Skin epidermis (tissue), 12 donors: ENCODE results near the gene PIBF1.
A peak's percentile ranks its signal among the peaks of the same experiment; 100 is the strongest.
"Not testable (repeated sequence)": the region's sequence is repeated elsewhere in the genome, so short reads cannot be mapped to it uniquely, and the experiment has no call there.

ENCODE experiments used
- H3K27ac ChIP-seq, 21 experiments: fragments of 200-600 bp; sonication (generic) in 11 of 21; one replicate each; pipeline ENCODE4 v1.5.0; 2020; ENCODE audit warnings: mild to moderate bottlenecking in 3 of 21, inconsistent platforms in 2 of 21, moderate library complexity in 2 of 21
- H3K4me3 ChIP-seq, 7 experiments: fragments of 200-600 bp; sonication (generic) in 2 of 7; one replicate each; pipeline ENCODE4 v1.5.0; 2020; ENCODE audit warnings: inconsistent platforms in 2 of 7, mild to moderate bottlenecking in 2 of 7, moderate library complexity in 1 of 7

PIBF1 gene

DNA sequence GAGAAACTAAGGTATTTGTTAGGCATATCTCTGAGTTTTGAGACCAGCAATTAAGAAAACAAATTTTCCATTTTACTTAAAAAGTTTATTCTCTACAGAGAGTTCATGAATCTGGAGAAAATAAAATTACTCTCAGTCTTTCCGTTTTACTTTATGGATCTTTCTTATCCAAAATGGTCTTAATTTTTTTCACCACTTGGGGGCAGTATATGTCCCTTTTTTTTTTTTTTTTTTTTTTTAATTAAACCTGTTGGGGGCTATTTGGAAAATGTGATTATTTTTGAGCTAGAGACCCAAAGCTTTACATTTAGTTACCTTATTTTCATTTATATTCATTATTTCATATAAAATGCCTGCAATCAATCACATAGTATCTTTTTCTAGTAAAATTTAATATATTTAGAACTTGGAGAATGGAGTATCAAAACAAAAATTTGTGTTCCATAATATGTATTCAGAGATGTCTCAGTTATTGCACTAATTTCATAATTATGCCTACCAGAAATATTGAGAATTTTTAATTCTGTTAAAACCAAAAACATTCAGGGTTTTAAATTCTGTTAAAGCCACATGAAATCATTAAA lies 27.1 kb downstream of the PIBF1 start:
- Histone ChIP-seq H3K27ac (peak overlapping the region in 1 of 21 experiments; percentile 4), H3K4me3 (no peak overlapping the region)

DNA sequence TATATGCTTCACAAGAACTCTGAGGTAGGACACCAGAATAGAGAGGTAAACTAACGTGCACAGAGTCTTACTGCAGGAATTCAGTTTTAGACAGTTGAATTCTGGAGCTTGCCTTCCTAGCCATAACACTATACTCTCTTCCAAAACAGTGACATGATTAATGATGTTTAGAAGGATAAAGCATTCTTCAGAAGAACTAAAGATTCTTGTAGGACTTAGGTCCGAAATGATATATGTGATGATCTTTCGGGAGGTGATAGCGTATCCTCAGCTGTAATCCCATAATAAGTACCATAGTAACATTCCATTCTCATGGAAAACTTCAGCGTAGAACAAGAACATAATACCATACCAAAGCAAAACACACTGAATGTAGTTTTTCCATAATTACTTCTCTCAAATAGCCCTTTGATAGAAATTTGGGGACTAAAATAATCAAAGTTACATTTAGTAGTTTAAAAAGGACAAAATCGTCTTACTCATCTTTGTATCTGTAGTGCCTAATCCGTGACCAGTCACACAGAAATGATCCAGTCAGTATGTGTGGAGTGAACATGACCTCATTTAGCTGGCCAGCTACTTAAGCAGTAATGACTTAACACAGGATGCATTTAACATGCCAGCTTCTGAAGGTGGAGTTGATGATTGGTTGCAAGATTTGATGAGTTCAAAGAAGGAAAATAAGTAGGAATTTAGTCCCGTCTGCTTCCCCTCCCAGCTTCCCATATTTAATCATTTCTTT lies 38.4 kb downstream of the PIBF1 start:
- no peak overlapping the region for H3K4me3 ChIP-seq
- H3K27ac ChIP-seq, result no peak overlapping the region

DNA sequence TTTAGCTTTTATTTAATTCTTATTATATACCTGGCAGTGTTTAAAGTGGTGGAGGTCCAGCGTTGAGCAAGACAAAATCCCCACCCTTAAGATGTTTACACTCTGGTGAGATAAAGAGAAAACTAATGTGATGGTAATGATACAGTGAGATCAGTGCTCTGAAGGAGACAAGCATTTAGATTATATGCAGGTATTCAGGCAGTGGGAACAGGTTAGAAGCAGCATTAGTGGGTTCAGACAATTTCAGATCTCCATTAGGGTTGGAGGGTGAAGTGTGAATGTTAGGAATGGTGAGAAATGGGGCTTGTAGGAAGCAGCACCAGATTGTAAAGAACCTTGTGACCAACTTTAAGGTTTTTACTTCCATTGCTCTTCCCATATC lies 39.0 kb downstream of the PIBF1 start:
- Histone ChIP-seq H3K27ac (no peak overlapping the region), H3K4me3 (no peak overlapping the region)

DNA sequence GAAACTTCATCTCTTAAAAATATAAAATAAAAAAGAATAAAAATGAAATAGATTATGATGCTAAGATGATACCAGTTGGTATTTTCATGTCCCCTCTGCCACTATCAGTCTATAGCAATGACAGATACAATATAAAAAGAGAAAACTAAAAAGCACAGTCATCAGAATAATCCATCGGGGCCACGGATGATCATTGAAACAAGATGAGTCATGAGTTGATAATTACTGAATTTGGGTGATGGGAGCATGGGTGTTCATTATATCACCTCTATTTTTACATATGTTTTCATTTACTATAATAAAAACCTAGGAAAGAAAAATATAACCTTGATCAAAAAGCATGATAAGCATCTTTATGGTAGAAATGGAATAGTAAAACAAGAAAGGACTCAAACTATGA lies 41.1 kb downstream of the PIBF1 start:
- Histone ChIP-seq H3K4me3 (no peak overlapping the region), H3K27ac (no peak overlapping the region)

DNA sequence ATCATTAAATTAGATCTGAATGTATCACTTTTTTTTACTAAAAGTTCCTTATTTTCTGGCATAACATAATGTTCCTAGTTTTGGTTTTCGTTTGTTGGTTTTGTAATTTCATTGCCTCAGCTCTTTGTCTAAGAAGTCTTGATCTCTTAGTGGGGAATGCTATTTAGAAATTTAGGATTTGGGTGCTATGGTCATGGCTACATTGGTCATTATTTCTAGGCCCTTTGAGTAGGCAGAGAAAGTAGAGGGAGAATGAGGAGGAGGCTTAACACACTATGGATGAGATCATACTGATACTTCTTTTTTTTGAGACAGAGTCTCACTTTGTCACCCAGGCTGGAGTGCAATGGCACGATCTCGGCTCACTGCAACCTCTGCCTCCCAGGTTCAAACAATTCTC lies 41.8 kb downstream of the PIBF1 start:
- Histone ChIP-seq H3K27ac (no peak overlapping the region), H3K4me3 (no peak overlapping the region)

DNA sequence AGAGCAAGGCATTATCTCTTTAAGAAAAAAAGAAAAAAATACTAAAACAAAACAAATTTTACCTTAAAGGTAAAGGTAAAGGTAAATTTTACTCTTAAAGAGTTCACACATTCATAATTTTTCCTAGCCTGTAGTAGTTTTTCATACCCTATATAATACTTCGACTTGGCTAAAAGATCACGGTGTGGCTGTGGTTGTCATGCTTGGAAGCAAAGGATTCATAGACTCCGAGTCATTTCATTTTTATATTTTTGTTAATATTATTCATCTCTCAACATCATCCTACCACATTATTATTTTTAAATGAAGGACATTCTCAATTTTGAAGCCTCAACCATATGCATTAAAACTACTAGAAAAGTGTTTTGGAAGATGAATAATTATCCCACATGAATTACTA lies 52.7 kb downstream of the PIBF1 start:
- H3K27ac ChIP-seq, result no peak overlapping the region
- no peak overlapping the region for H3K4me3 ChIP-seq

DNA sequence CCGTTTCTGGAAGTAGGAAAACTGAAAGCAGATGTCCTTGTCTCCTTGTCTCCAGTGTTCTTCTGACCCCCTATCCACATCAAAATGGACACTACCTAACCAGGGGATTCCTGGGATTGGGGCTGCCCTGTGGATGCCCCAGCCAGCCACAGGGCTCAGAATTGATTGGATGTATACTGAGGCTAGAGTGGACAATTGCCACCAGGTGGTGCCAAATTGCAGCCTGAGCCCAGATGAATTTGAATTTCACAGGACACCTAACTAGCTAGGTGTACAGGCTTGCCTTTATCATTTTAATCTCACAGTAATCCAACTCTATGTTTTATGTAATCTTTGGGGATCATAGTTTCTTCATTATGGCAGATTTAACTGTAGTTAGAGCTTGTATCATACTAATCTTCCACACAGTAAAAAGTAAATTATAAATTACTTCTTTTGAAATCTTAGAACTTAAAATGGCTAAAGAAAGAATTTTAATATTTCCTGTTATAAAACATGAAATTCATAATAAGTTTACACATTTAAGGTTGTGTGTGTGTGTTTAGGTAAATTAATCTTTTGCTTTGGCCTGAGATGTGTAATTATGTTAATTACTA lies 58.0 kb downstream of the PIBF1 start:
- no peak overlapping the region for H3K4me3 ChIP-seq
- H3K27ac ChIP-seq, result no peak overlapping the region

DNA sequence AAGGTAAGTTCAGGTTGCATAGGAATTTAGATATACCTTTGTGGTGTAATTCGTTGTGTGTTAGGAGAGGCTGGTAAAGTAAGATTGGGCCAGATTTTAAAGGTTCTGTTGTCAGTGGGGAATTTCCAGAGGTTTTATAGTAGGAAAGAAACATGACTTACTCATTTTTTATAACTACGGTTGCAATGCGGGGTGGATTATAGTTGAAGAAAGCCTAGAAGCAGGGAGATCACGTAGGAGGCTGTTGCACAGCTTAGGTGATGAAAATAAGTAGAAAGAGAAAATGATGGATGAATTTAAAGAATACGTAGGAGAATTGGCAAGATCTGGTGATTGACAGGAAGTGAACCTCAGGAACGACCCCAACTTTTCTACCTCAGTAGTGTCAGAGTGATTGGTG lies 61.1 kb downstream of the PIBF1 start:
- no peak overlapping the region for H3K27ac ChIP-seq
- no peak overlapping the region for H3K4me3 ChIP-seq

DNA sequence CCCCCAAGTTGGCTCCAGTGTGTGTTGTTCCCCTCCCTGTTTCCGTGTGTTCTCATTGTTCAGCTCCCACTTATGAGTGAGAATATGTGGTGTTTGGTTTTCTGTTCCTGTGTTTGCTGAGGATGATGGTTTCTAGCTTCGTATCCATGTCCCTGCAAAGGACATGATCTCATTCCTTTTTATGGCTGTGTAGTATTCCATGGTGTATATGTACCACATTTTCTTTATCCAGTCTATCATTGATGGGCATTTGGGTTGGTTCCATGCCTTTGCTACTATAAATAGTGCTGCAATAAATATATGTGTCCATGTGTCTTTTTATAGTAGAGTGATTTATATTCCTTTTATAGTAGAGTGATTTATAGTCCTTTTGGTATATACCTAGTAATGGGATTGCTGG lies 63.2 kb downstream of the PIBF1 start:
- H3K27ac ChIP-seq, H3K4me3 ChIP-seq: not testable (repeated sequence)

DNA sequence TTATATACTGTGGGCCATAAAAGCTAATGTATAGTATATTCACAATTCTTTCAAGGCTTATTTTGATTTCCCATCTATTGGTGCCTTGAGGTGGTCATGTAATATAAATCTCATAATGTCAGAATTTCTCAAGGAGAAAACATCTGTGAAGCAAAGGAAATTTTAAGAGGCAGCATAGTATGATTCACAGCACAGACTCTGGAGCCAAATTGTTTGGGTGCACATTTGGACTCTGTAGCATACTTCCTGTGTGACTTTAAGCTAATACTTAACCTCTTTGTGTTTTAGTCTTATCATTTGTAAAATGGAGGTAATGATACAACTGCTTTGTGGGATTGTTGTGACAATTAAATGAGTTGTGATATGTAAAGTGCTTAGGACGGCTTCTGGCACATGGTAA lies 67.6 kb downstream of the PIBF1 start:
- Histone ChIP-seq H3K4me3 (no peak overlapping the region), H3K27ac (no peak overlapping the region)

DNA sequence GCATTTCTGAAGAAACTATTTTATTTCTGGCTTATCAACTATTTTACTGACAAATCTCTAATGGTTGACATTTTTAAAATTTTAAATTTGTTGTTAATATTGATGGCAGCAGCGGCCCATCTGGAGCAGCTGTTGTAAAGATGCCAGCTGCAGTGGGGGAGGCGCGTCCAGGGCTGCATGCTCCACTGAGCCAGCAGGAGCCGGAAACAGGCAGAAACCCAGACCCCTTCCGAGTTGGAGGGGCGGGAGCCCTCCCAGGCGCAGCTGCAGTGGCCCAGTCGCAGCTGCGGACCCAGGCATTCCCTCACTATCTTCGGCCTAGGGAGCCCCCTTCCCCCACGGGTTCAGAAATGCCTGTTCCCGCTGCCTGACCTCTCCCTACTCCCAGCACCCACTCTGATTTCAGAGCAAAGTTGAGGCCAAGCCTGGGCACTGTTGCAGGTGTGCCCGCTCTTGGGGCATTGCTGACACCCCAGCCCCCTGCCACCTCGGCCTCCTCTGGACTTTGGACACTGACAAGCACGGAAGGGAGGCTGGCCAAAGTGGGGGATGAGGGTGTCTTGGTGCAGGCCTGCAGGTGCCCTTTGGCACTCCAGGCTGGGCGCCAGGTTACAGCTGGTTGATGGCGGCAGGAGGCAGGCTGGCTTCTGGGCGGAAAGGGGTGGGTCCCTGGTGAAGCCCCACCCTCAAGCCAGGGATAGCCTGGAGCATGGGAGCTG lies 69.2 kb downstream of the PIBF1 start:
- H3K4me3 ChIP-seq, result no peak overlapping the region
- H3K27ac ChIP-seq, result no peak overlapping the region

DNA sequence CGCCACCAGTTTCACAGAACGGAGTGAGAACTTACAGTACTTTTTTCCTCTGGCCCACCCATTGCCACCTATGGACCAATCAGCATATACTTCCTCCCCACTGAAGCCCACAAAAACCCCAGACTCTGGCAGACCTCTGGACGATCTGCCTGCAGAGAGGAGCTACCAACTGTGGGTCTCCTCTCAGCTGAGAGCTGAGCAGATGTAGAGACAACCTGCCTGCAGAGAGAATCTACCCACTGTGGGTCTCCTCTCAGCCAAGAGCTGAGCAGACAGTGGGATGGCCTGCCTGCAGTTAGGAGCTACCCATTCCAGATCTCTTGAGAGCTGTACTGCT lies 69.7 kb downstream of the PIBF1 start:
- Histone ChIP-seq H3K27ac (no peak overlapping the region), H3K4me3 (no peak overlapping the region)

DNA sequence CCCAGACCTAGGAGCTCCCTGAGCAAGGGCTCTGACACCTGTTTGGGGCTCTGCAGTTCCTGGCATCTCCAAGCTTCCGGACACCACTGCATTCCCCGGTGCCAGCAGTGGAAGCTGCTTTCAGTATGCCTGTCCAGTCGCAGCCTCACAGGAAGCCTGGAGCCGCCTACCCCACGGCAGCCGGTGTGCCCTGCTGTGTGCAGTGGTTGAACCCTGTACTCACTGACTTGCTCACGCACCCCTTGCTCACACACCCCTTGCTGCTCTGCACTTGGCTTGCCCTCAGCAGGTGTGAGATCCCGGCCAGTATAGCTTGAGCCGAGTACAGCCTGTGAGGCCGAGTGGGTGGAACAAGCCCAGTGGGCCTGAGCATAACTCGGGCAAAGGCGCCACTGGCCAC lies 70.3 kb downstream of the PIBF1 start:
- H3K27ac ChIP-seq, result no peak overlapping the region
- no peak overlapping the region for H3K4me3 ChIP-seq

DNA sequence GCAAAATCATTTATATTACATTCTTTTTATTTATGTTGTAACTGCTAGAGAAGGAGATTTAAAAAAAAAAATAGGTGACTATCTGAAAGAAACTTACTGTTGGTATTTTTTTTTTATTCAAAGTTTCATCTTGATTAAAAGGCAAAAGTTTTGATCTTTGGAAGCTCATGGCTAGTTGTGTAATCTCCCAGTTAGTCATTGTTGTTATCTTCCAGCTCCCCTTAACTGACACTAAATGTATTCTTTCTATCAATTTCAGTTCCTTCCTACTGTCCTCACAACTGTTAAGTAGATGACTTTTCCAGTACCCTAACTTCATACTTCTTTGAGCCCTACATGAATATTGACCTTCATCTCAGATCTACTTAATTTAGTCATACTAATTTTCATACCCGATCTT lies 71.1 kb downstream of the PIBF1 start:
- no peak overlapping the region for H3K4me3 ChIP-seq
- no peak overlapping the region for H3K27ac ChIP-seq

DNA sequence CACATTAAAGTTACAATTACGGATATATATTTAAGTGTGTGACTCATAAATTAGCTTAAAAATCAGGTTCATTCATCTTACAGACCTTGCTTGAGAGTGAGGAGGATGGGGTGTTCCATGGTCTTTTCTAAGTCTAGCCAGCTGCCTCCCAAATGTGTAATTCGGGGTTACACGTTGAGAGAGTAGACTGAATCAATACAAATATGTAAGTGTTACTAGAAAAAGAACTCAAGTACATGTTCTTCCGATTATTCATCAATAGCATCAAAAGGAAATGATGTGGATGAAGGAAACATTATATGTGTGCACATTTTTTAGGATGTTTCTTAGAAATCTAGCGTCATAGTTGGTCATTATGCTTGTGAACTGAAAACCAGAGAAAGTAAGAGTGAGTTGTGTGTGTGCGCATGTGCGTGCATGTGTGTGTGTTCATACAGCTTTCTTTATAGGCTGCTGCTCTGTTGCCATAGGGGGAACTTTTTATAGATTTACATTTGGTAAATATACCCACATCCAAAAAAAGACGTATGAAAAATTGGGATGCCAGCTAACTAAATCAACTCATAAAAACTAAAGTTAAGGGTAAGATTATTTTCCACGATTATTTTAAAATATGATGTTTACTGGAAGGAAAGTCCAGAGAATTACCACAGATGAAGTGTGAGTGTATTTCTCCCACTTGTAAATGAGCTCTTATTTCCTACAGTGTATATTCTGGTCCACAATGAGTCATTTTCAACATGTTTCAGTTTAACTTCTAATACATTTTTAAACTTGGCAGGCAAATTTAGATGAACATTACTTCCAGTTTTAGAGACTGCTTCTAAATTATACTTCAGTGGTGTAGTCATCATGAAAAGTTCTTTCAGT lies 82.4 kb downstream of the PIBF1 start:
- H3K4me3 ChIP-seq, result no peak overlapping the region
- H3K27ac ChIP-seq, result peak overlapping the region in 4 of 21 experiments; percentile 4 to 49 (median 20)

DNA sequence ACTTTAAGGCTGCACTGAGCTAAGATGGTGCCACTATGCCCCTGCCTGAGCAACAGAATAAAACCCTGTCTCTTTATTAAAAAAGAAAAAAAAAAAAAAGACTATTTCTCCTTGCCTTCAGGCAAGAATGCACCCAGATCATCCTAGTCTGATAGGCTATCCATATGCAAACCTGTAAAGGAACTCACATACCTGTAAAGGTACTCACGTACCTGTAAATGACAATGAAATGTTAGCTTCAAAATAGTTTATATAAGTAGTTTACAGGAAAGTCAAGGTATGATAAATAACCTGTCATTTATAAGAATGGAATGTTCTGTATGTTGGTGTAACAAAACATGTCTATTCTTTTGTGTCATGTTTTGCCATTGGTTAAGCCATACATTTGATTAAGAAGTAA lies 86.3 kb downstream of the PIBF1 start:
- Histone ChIP-seq H3K4me3 (no peak overlapping the region), H3K27ac (no peak overlapping the region)

DNA sequence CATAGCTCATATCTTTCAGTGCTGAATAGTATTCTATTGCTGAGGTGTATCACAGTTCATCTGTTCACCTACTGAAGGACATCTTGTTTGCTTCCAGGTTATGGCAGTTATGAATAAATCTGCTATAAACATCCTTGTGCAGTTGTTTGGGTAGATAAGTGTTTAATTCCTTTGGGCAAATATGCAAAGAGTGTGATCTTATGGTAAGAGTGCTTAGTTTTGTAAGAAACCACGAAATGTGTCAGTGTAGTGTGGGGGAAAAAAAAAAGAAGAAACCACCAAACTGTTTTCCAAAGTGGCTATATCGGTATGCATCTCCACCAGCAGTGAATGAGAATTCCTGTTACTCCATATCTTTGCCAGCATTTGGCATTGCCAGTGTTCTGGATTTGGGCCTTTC lies 93.3 kb downstream of the PIBF1 start:
- no peak overlapping the region for H3K27ac ChIP-seq
- H3K4me3 ChIP-seq, result no peak overlapping the region

DNA sequence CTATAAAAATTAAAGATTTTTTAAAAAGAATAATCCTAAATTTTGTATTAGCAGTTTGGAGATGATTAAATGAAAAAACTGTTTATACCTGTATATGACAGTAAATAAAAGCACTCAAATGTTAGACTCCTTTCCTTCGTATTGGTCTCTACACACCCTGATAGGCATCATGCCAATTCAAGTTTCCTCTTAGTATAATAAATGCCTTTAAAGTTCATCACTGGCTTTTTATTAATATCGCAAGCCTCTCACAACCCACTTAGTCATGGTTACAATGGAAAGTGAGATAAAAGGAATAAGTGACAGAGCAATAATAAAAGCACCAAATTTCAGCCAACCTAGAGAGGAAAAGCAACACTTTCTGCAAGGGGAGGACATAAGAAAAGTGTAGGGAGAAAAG lies 102.2 kb downstream of the PIBF1 start:
- Histone ChIP-seq H3K4me3 (no peak overlapping the region), H3K27ac (no peak overlapping the region)

DNA sequence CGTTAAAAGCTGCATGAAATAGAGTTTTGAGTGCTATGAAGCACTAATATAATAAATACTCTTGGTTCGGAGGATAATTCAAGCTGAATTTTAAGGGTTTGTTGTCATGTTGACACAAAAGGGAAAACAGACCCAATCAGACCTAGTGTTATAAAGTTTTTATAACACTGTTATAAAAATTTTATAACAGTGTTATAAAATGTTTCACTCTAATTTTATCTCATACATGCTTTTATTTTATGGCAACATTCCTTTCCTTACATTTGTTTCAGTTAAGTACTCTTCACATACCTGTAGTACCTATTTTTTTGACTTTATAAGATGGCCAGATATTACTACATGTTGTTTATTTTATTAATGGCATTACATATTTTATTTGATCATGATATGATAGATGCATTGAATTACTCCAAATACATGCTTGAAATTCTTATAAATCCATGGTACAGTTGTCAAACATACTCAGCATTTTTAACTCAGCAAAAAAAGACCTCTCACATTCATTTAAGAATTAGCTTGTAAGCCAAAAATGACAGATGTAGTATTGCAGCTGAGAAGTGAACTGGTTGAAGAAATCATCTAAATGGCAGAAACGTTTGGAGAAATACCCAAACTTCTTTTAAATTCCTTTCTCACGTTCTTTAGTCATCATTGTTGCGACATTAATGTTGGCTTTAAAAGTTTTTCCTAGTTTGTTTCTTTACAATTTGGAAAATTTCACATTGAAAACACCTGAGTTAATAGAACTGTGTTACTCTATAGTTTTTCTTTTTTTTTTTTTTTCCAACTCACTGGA lies 104.5 kb downstream of the PIBF1 start:
- H3K4me3 ChIP-seq, result no peak overlapping the region
- no peak overlapping the region for H3K27ac ChIP-seq
